T-helper 22 cell (primary cell): ENCODE data around the gene WFDC9.
"Not testable (repeated sequence)": the region's sequence is repeated elsewhere in the genome, so short reads cannot be mapped to it uniquely, and the experiment has no call there.

Experiments used
- DNase-seq: peaks from one replicate; pipeline ENCODE4 v3.0.0-alpha.2; 2020; ENCODE audit warnings: low read depth

WFDC9 gene

GRCh38 chr20:45592574-45593189, 38.4 kb downstream of the WFDC9 start:
- DNase-seq: no peak

DNA sequence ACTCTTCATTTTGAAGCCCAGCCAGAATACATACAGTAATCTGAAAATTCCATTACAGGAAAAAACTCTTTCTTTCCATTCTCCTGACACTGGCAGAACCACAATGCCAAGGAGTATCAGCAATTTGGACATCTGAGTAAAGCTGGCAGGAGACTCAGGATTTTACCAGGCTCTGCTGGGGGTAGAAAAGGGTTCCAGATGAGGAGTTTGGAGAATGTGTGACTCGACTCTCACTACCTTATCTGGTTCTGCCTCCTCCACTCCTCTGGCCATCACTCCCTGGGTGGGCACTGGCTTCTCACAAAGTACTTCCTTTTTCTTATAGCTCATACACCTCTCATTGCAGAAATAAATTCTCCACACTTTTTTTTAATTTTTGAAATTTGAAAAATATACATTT, 41.4 kb downstream of the WFDC9 start:
- DNase-seq: no peak

DNA sequence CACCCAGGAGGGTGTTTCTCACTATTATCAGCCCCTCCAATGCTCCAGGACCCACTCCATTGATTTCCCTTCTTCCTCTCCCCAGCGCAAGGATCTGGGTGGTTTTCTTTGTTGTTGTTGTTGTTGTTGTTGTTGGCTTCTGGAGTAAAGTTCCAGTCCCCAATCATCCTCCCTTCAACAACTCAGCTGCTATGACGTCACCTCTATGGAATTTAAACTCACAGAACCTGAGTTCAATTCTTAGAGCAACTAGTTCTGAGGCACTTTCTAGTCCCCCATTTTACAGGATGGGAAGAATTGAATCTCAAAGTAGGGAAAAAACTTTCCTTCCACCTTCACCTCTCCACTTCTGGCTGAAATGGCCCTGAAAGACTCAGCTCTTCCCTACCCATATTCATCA, 42.3 kb downstream of the WFDC9 start:
- no peak for DNase-seq

- not testable (repeated sequence) for DNase-seq
Observed at GRCh38 chr20:45585986-45586385, 45.1 kb downstream of the WFDC9 start.

GRCh38 chr20:45584294-45584693, 46.8 kb downstream of the WFDC9 start:
- DNase-seq: not testable (repeated sequence)

GRCh38 chr20:45583502-45583901, 47.6 kb downstream of the WFDC9 start:
- DNase-seq: no peak

GRCh38 chr20:45581702-45582101, 49.4 kb downstream of the WFDC9 start:
- no peak for DNase-seq

- no peak for DNase-seq
Observed at GRCh38 chr20:45579184-45579583, 51.9 kb downstream of the WFDC9 start, which contains the start of gene WFDC8. Gene WFDC8, minus strand, starts transcription at chr20:45579284. Its CDS starts 37 bp downstream, at chr20:45579247.

GRCh38 chr20:45578231-45578630, 52.9 kb downstream of the WFDC9 start:
- DNase-seq: no peak

DNA sequence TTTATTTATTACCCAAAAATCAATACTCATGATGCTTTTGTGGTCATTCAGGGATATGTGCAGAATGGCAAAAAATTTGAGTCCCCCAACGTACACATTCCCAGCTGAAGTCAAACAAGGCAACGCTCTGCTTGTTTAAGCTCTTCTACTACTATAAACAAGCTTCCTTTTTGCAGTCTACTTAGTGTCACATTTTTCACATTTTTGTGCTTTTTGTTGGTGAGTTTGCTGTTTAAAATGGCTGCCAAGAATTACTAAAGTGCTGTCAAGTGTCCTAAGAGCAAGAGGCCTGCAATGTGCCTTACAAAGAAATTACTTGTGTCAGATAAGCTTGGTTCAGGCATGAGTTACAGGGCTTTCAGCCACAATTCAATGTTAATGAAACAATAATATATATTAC, 54.1 kb downstream of the WFDC9 start:
- no peak for DNase-seq

- DNase-seq: no peak
Observed at GRCh38 chr20:45575931-45576330, 55.2 kb downstream of the WFDC9 start.

DNA sequence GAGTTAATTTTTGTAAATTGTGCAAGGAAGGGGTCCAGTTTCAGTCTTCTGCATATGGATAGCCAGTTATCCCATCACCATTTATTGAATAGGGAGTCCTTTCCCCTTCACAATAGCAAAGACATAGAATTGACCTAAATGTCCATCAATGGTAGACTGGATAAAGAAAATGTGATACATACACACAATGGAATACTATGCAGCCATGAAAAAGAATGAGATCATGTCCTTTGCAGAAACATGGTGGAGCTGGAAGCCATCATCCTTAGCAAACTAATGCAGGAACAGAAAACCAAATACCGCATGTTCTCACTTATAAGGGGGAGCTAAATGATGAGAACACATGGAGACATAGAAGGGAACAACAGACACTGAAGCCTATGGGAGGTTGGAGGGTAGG, 61.4 kb downstream of the WFDC9 start:
- not testable (repeated sequence) for DNase-seq

GRCh38 chr20:45564760-45565276, 66.3 kb downstream of the WFDC9 start:
- no peak for DNase-seq
